AG08395 (cell line): Measurements from ENCODE around the gene FAP.
A peak's percentile ranks its signal among the peaks of the same experiment; 100 is the strongest.

Experiments
- DNase-seq: peaks from one replicate; pipeline ENCODE4 v3.0.0; 2012; ENCODE audit warnings: mixed read lengths, low spot score

The FAP gene

GRCh38 chr2:162126111-162126519, 117.1 kb downstream of the FAP start:
- DNase-seq = no peak

GRCh38 chr2:162125138-162125537, 118.1 kb downstream of the FAP start:
- peak; percentile 32 for DNase-seq

- DNase-seq = peak; percentile 49
Measured at GRCh38 chr2:162123806-162124758, 119.2 kb downstream of the FAP start.
